Stomach (tissue), 4 donors: ENCODE measurements around the gene SPATA6.

Experiments
- EP300 ChIP-seq: sonication (generic); formaldehyde crosslinking; IDR thresholded peaks from one replicate; pipeline ENCODE4 v1.6.1; 2017; ENCODE audit warnings: antibody characterized with exemption
- POLR2A ChIP-seq, 4 donors: fragments of 450-650 bp; IDR thresholded peaks; one replicate each; pipeline ENCODE4 v1.6.1; 2016; ENCODE audit warnings: antibody characterized with exemption in 4 of 4, control low read depth in 2 of 4, mild to moderate bottlenecking in 1 of 4, moderate library complexity in 1 of 4
- POLR2AphosphoS5 ChIP-seq, 3 donors: sonication (generic); formaldehyde crosslinking; IDR thresholded peaks; one replicate each; pipeline ENCODE4 v1.6.1; 2016; ENCODE audit warnings: antibody characterized with exemption in 3 of 3
- TF ChIP-seq, protein P1 (sequence below), 7 experiments: fragments of 450-650 bp in 4 of 7; fragments of 200-600 bp in 3 of 7; sonication (generic) in 3 of 7; IDR thresholded peaks; one replicate each; pipeline ENCODE4 v1.5.1; 2016 to 2019; ENCODE audit warnings: antibody characterized with exemption in 7 of 7, control low read depth in 2 of 7, mild to moderate bottlenecking in 1 of 7

DNA sequence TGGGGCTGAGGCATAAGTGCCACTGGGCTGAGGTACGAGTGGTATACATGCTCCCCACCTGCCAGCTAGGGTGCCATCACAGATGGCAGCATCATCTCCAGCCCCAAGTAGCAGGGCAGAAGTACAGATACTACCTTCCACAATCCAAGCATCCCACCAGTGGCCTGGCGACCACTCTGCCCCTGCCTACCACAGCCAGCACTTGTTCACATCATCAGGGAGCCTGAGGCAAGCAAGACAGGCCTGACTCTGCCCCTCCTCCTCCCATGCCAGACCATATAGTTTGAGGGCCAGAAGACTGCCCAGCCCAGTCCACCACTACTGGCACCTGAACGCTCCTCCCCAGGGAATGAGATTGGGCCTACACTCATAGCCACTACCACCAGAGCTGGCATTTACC, 84.6 kb downstream of the SPATA6 start:
- TF ChIP-seq, protein P1, sequence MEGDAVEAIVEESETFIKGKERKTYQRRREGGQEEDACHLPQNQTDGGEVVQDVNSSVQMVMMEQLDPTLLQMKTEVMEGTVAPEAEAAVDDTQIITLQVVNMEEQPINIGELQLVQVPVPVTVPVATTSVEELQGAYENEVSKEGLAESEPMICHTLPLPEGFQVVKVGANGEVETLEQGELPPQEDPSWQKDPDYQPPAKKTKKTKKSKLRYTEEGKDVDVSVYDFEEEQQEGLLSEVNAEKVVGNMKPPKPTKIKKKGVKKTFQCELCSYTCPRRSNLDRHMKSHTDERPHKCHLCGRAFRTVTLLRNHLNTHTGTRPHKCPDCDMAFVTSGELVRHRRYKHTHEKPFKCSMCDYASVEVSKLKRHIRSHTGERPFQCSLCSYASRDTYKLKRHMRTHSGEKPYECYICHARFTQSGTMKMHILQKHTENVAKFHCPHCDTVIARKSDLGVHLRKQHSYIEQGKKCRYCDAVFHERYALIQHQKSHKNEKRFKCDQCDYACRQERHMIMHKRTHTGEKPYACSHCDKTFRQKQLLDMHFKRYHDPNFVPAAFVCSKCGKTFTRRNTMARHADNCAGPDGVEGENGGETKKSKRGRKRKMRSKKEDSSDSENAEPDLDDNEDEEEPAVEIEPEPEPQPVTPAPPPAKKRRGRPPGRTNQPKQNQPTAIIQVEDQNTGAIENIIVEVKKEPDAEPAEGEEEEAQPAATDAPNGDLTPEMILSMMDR (IDR thresholded peaks at IDR 0.05) = no peak
- TF ChIP-seq POLR2A (IDR thresholded peaks at IDR 0.05) = no peak
- no peak for TF ChIP-seq EP300
- TF ChIP-seq POLR2AphosphoS5 (IDR thresholded peaks at IDR 0.05) = no peak
